Smooth muscle cell (in vitro differentiated cells): Measurements from ENCODE around the gene COL23A1. TPM values are rescaled to one million over a fixed set of nuclear protein-coding genes. Genes with fewer than 3 reads are reported as not detected.

Source experiments
- DNase-seq: peaks from one replicate; lab custom pipeline; 2025; ENCODE audit not compliant: unreplicated experiment; lab: John Stamatoyannopoulos, UW
- H2AFZ ChIP-seq: fragments of 200-600 bp; sonication (generic); 2 replicates; pipeline ENCODE4 v1.6.0; 2016; ENCODE audit warnings: antibody characterized with exemption, low read depth, mild to moderate bottlenecking
- H3F3A ChIP-seq: fragments of 200-600 bp; sonication (generic); 2 replicates; pipeline ENCODE4 v1.6.0; 2017; ENCODE audit warnings: antibody characterized with exemption, low read depth
- H3K27ac ChIP-seq: fragments of 200-600 bp; sonication (generic); 2 replicates; pipeline ENCODE4 v1.5.1; 2016; ENCODE audit warnings: low read depth, mild to moderate bottlenecking
- H3K27me3 ChIP-seq: fragments of 200-600 bp; sonication (generic); 2 replicates; pipeline ENCODE4 v1.6.1; 2016; ENCODE audit warnings: low read depth, mild to moderate bottlenecking
- H3K36me3 ChIP-seq: fragments of 200-600 bp; sonication (generic); 2 replicates; pipeline ENCODE4 v1.5.1; 2016; ENCODE audit warnings: low read depth
- H3K4me1 ChIP-seq: fragments of 200-600 bp; sonication (generic); 2 replicates; pipeline ENCODE4 v1.5.1; 2016; ENCODE audit warnings: low read depth
- H3K4me2 ChIP-seq: fragments of 200-600 bp; sonication (generic); 2 replicates; pipeline ENCODE4 v1.6.0; 2016; ENCODE audit warnings: mild to moderate bottlenecking
- H3K4me3 ChIP-seq: fragments of 200-600 bp; sonication (generic); 2 replicates; pipeline ENCODE4 v1.5.1; 2016; ENCODE audit warnings: mild to moderate bottlenecking
- H3K79me2 ChIP-seq: fragments of 200-600 bp; sonication (generic); 2 replicates; pipeline ENCODE4 v1.6.0; 2016; ENCODE audit warnings: low read depth, mild to moderate bottlenecking
- H3K9ac ChIP-seq: fragments of 200-600 bp; sonication (generic); 2 replicates; pipeline ENCODE4 v1.6.0; 2016; ENCODE audit warnings: low read depth
- H3K9me3 ChIP-seq: fragments of 200-600 bp; sonication (generic); replicated peaks from 2 replicates; pipeline ENCODE4 v1.5.1; 2016; ENCODE audit warnings: low read depth
- H4K20me1 ChIP-seq: fragments of 200-600 bp; sonication (generic); 2 replicates; pipeline ENCODE4 v1.6.0; 2016; ENCODE audit warnings: low read depth
- WGBS: methylation state at CpG from one replicate; pipeline ENCODE4 v1.1.7; 2016; ENCODE audit warnings: low lambda C conversion rate; 5-methylcytosine and 5-hydroxymethylcytosine counted together
- polyA plus RNA-seq: library from polyadenylated mRNA; unstranded; fragments of >200 nt; fragmentation: Nextera tagmentation; extraction: Ambion mirVana; gene quantifications from 2 replicates; pipeline ENCODE4 v1.2.1, GENCODE V29; 2016
- total RNA-seq: library from RNA; depleted of rRNA; stranded (reverse); fragments of >200 nt; gene quantifications from 2 replicates; pipeline ENCODE4 v1.2.3, GENCODE V29; 2014
- TF ChIP-seq, protein P1 (sequence below): fragments of 200-600 bp; sonication (generic); IDR thresholded peaks from 2 replicates; pipeline ENCODE4 v1.5.1; 2017; ENCODE audit warnings: borderline replicate concordance, mild to moderate bottlenecking, antibody characterized with exemption; ENCODE audit not compliant: insufficient read depth, poor library complexity, severe bottlenecking

COL23A1 gene
- total and polyA plus RNA-seq, 2 experiments from 2014 or later, result 5.3 to 27.4 TPM

DNA sequence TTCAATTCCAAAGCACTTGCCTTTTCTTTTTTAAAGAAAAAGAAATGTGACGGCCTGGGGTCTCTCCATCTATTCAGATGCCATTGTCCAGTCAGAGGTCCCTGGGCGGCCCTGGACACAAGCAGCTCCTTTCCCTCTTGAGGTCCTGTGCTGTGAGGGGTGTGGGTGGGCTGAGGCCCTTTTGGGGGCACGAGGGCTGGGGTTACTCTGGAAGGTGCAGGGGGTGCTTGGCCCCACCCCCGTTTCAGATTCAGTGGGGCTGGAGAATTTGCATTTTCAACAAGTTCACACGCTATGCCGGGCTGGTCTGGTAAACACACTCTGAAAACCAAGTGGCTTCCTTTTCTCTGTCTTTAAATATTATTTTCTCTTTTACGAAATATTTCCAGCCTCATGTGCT is 266.2 kb downstream of the COL23A1 start:
- H3K27ac ChIP-seq, result no peak overlapping the region
- H3K9ac ChIP-seq, result no peak overlapping the region
- no peaks in the 10 kb centered on the region for H3K36me3 ChIP-seq
- H4K20me1 ChIP-seq, result no peaks in the 10 kb centered on the region
- WGBS, result 87% methylated on average over 7 of the region's 7 CpGs
- no peak overlapping the region for H3K4me2 ChIP-seq
- no peaks in the 10 kb centered on the region for H3K4me1 ChIP-seq
- DNase-seq, result no peak
- H3K79me2 ChIP-seq, result no peaks in the 10 kb centered on the region
- no peaks in the 10 kb centered on the region for H3K9me3 ChIP-seq
- H2AFZ ChIP-seq, result no peak overlapping the region
- no peaks in the 10 kb centered on the region for H3K27me3 ChIP-seq
- H3F3A ChIP-seq, result no peaks in the 10 kb centered on the region
- TF ChIP-seq, protein P1, sequence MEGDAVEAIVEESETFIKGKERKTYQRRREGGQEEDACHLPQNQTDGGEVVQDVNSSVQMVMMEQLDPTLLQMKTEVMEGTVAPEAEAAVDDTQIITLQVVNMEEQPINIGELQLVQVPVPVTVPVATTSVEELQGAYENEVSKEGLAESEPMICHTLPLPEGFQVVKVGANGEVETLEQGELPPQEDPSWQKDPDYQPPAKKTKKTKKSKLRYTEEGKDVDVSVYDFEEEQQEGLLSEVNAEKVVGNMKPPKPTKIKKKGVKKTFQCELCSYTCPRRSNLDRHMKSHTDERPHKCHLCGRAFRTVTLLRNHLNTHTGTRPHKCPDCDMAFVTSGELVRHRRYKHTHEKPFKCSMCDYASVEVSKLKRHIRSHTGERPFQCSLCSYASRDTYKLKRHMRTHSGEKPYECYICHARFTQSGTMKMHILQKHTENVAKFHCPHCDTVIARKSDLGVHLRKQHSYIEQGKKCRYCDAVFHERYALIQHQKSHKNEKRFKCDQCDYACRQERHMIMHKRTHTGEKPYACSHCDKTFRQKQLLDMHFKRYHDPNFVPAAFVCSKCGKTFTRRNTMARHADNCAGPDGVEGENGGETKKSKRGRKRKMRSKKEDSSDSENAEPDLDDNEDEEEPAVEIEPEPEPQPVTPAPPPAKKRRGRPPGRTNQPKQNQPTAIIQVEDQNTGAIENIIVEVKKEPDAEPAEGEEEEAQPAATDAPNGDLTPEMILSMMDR, result no peak
- no peak overlapping the region for H3K4me3 ChIP-seq

DNA sequence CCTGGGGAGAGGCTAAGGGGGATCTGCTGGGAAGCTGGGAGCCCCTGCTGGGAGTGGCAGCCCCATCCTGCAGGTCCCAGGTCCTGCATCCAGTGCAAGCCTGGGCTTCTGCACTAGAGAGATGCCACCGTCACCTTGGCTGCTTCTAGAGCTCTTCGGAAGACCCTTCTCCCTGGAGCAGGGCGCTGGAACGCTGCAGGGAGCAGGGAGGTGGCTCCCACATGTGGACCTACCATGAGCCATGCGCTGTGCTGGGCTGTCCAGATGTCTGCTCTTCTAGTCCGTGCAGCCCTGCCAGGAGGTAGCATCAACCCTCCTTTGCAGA is 266.7 kb downstream of the COL23A1 start:
- Histone ChIP-seq H3K27ac (no peak overlapping the region), H3K4me1 (no peaks in the 10 kb centered on the region), H3K27me3 (no peaks in the 10 kb centered on the region), H3K9ac (no peak overlapping the region), H3K4me3 (no peak overlapping the region), H2AFZ (no peak overlapping the region), H3K79me2 (no peaks in the 10 kb centered on the region), H3K36me3 (no peaks in the 10 kb centered on the region), H3K4me2 (no peak overlapping the region), H3F3A (no peaks in the 10 kb centered on the region), H3K9me3 (no peaks in the 10 kb centered on the region), H4K20me1 (no peaks in the 10 kb centered on the region)
- 91% methylated on average over 6 of the region's 6 CpGs for WGBS
- DNase-seq, result no peak
- TF ChIP-seq, protein P1, result no peak

DNA sequence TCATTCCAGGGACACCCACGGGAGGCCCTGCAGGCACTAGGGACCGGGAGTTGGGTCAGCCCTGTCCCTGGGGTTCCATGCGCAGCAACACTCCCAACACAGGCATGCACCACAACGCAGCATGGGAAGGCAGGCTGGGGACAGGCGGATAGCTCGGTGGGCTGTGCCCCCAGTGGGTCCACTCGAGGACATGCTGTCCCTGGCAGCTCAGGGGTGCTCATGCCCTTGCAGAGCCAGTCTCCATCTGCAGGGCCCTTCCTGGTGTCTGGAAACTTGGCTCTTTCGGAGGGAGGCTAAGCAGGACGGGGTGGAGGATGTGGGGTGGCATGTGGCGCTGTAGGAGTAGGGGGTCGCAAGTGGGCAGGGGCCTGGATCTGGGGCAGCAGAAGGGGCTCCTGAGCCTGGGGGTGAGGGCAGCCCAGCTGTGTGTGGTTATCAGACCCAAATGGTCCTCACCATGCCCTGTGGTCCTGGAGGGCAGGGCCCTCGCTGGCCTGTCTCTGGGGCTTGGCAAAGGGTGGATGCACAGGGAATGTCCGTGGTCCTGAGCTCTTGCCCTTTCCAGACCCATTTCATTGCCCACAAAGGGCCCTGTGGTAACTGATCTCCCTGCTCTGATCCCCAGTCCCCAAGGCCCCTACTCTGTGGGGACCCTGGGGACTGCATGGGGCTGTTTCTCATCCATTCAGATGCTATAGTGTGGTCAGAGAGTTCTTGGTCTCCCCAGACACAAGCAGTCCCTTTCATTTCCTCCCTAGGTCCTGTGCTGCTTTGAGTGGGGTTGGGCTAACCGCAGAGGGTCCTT is 267.3 kb downstream of the COL23A1 start:
- WGBS, result 92% methylated on average over 12 of the region's 14 CpGs
- Histone ChIP-seq H3F3A (no peaks in the 10 kb centered on the region), H3K36me3 (no peaks in the 10 kb centered on the region), H3K9ac (no peak overlapping the region), H3K4me1 (no peaks in the 10 kb centered on the region), H3K79me2 (no peaks in the 10 kb centered on the region), H2AFZ (no peak overlapping the region), H3K27me3 (no peaks in the 10 kb centered on the region), H3K4me3 (no peak overlapping the region), H4K20me1 (no peaks in the 10 kb centered on the region), H3K27ac (no peak overlapping the region), H3K9me3 (no peaks in the 10 kb centered on the region), H3K4me2 (no peak overlapping the region)
- TF ChIP-seq, protein P1, result no peak
- DNase-seq, result no peak

DNA sequence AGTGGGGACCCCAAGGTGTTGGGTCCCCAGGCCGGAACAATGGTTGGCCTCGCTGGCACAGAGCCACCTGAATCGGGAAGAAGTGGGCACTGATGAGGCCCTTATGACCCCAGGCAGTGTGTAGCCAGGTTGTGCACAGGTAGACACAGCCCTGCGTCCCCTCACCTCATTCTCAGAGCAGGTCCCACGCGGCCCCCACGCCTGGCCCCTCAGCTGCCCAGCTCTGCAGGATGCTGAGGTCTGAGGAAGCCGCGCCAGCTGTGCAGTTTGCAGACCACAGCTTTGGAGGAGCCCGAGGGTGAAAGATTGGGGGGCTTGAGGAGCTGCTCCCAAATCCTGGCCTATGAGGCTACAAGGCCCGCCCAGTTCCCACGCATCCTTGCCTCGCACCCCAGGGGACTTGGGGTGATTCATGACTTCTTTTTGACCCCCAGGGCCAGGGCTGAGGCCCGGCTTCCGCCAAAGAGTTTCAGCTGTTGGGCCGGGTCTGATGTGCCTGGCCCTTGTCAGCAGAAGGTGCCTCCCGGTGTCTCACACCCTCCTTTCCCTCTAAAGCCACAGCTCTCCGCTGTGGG is 269.8 kb downstream of the COL23A1 start:
- H3K9ac ChIP-seq, result no peak overlapping the region
- H3K27ac ChIP-seq, result no peak overlapping the region
- no peaks in the 10 kb centered on the region for H3K27me3 ChIP-seq
- H3F3A ChIP-seq, result no peaks in the 10 kb centered on the region
- no peak for DNase-seq
- H3K4me3 ChIP-seq, result no peak overlapping the region
- H3K9me3 ChIP-seq, result no peaks in the 10 kb centered on the region
- no peaks in the 10 kb centered on the region for H3K4me1 ChIP-seq
- H3K4me2 ChIP-seq, result no peak overlapping the region
- WGBS, result 87% methylated on average over 18 of the region's 18 CpGs
- H4K20me1 ChIP-seq, result no peaks in the 10 kb centered on the region
- H2AFZ ChIP-seq, result no peak overlapping the region
- H3K79me2 ChIP-seq, result no peaks in the 10 kb centered on the region
- TF ChIP-seq, protein P1, result no peak
- no peaks in the 10 kb centered on the region for H3K36me3 ChIP-seq
